ENCODE results near the gene SLC28A1. TPM values are rescaled to one million over a fixed set of nuclear protein-coding genes. Genes with fewer than 3 reads are reported as not detected.

SLC28A1 gene
- total RNA-seq, 8 experiments from 2014 or later = 0.05 to 0.14 (median 0.14) TPM; not detected in 5

GRCh38 chr15:84910928-84911623 lies 26.6 kb downstream of the SLC28A1 start:
- no peak overlapping the region for H3K27ac ChIP-seq
- peaks cover 10 to 11% of the 10 kb centered on the region in 2 donors for H3K4me1 ChIP-seq (replicated peaks in 1 of 2)
- in situ Hi-C loops (cut with MboI; ENCODE audit: low pct_unique_long_range_greater_than_20kb in 2 of 9, low sequenced_read_pairs in 9 of 9, unreplicated experiment in 9 of 9) = no loop called here
- 60 to 100% (median 87%) methylated on average over 1 to 12 of the region's 17 CpGs; no CpG with 5 or more reads in 2 of the 10 experiments for WGBS, 10 experiments
- no peak overlapping the region for H3K4me3 ChIP-seq
- no peak for ATAC-seq (replicated peaks in 6 of 8)

GRCh38 chr15:84911879-84912660 lies 27.6 kb downstream of the SLC28A1 start:
- no peak overlapping the region for H3K4me3 ChIP-seq

GRCh38 chr15:84913360-84913723 lies 28.9 kb downstream of the SLC28A1 start:
- Histone ChIP-seq H3K4me1 (replicated peaks in 1 of 2) (peaks cover 10 to 11% of the 10 kb centered on the region in 2 donors), H3K4me3 (no peak overlapping the region), H3K27ac (no peak overlapping the region)
- in situ Hi-C loops (cut with MboI; ENCODE audit: low pct_unique_long_range_greater_than_20kb in 2 of 9, low sequenced_read_pairs in 9 of 9, unreplicated experiment in 9 of 9) = no loop called here
- WGBS, 10 experiments = 17 to 100% (median 50%) methylated on average over 1 of the region's 2 CpGs; no CpG with 5 or more reads in 4 of the 10 experiments
- no peak for ATAC-seq (replicated peaks in 6 of 8)

More at GRCh38 chr15:84911879-84912660, 27.6 kb downstream of the SLC28A1 start:
- ATAC-seq (replicated peaks in 6 of 8) = peak in 3 of 8 experiments; percentile 43 to 79 (median 72)
- 35 to 89% (median 72%) methylated on average over 1 to 6 of the region's 6 CpGs for WGBS, 10 experiments
- in situ Hi-C loops (cut with MboI; ENCODE audit: low pct_unique_long_range_greater_than_20kb in 2 of 9, low sequenced_read_pairs in 9 of 9, unreplicated experiment in 9 of 9) = no loop called here
- peaks cover 10 to 11% of the 10 kb centered on the region in 2 donors for H3K4me1 ChIP-seq (replicated peaks in 1 of 2)
- H3K27ac ChIP-seq = no peak overlapping the region

GRCh38 chr15:84914351-84914750 lies 29.9 kb downstream of the SLC28A1 start:
- 63 to 75% methylated on average over 2 to 5 of the region's 5 CpGs; no CpG with 5 or more reads in 8 of the 10 experiments for WGBS, 10 experiments
- ATAC-seq (replicated peaks in 6 of 8) = peak in 5 of 8 experiments; percentile 1 to 6 (median 2)
- H3K4me3 ChIP-seq = no peak overlapping the region
- in situ Hi-C loops (cut with MboI; ENCODE audit: low pct_unique_long_range_greater_than_20kb in 2 of 9, low sequenced_read_pairs in 9 of 9, unreplicated experiment in 9 of 9) = no loop called here
- peaks cover 10 to 11% of the 10 kb centered on the region in 2 donors for H3K4me1 ChIP-seq (replicated peaks in 1 of 2)
- peak overlapping the region; percentile 16 to 75 for H3K27ac ChIP-seq

- in situ Hi-C loops (cut with MboI; ENCODE audit: low pct_unique_long_range_greater_than_20kb in 2 of 9, low sequenced_read_pairs in 9 of 9, unreplicated experiment in 9 of 9) = no loop called here
- ATAC-seq (replicated peaks in 6 of 8) = peak; percentile 72 to 100 (median 99)
- peak overlapping the region; percentile 16 to 75 for H3K27ac ChIP-seq
- no peak overlapping the region for H3K4me3 ChIP-seq
- WGBS, 10 experiments = 0 to 100% (median 69%) methylated on average over 1 to 6 of the region's 12 CpGs; no CpG with 5 or more reads in 2 of the 10 experiments
- H3K4me1 ChIP-seq (replicated peaks in 1 of 2) = peaks cover 10 to 11% of the 10 kb centered on the region in 2 donors
Measured at GRCh38 chr15:84914909-84915605, 30.6 kb downstream of the SLC28A1 start.

- in situ Hi-C loops (cut with MboI; ENCODE audit: low pct_unique_long_range_greater_than_20kb in 2 of 9, low sequenced_read_pairs in 9 of 9, unreplicated experiment in 9 of 9) = no loop called here
- Histone ChIP-seq H3K4me3 (no peak overlapping the region), H3K27ac (peak overlapping the region in 1 of 2 donors; percentile 75), H3K4me1 (replicated peaks in 1 of 2) (peaks cover 10 to 11% of the 10 kb centered on the region in 2 donors)
- 26 to 100% (median 76%) methylated on average over 1 to 3 of the region's 3 CpGs; no CpG with 5 or more reads in 2 of the 10 experiments for WGBS, 10 experiments
- ATAC-seq (replicated peaks in 6 of 8) = no peak
Measured at GRCh38 chr15:84915606-84915958, 31.1 kb downstream of the SLC28A1 start.

GRCh38 chr15:84917452-84917851 lies 33.0 kb downstream of the SLC28A1 start:
- 80 to 100% (median 80%) methylated on average over 1 of the region's 1 CpG; no CpG with 5 or more reads in 7 of the 10 experiments for WGBS, 10 experiments
- Histone ChIP-seq H3K4me3 (no peak overlapping the region), H3K27ac (no peak overlapping the region), H3K4me1 (replicated peaks in 1 of 2) (peaks cover 10 to 11% of the 10 kb centered on the region in 2 donors)
- in situ Hi-C loops (cut with MboI; ENCODE audit: low pct_unique_long_range_greater_than_20kb in 2 of 9, low sequenced_read_pairs in 9 of 9, unreplicated experiment in 9 of 9) = no loop called here
- ATAC-seq (replicated peaks in 6 of 8) = no peak

GRCh38 chr15:84919106-84919667 lies 34.7 kb downstream of the SLC28A1 start:
- no peak for ATAC-seq (replicated peaks in 6 of 8)
- 80 to 94% (median 85%) methylated on average over 1 to 2 of the region's 2 CpGs; no CpG with 5 or more reads in 1 of the 10 experiments for WGBS, 10 experiments
- no peak overlapping the region for H3K4me3 ChIP-seq
- H3K27ac ChIP-seq = no peak overlapping the region
- peaks cover 10 to 11% of the 10 kb centered on the region in 2 donors for H3K4me1 ChIP-seq (replicated peaks in 1 of 2)
- in situ Hi-C loops (cut with MboI; ENCODE audit: low pct_unique_long_range_greater_than_20kb in 2 of 9, low sequenced_read_pairs in 9 of 9, unreplicated experiment in 9 of 9) = no loop called here

GRCh38 chr15:84921121-84921520 lies 36.7 kb downstream of the SLC28A1 start:
- no peak overlapping the region for H3K4me3 ChIP-seq
- no peak overlapping the region for H3K27ac ChIP-seq
- H3K4me1 ChIP-seq (replicated peaks in 1 of 2) = no peaks in the 10 kb centered on the region
- no peak for ATAC-seq (replicated peaks in 6 of 8)
- in situ Hi-C loops (cut with MboI; ENCODE audit: low pct_unique_long_range_greater_than_20kb in 2 of 9, low sequenced_read_pairs in 9 of 9, unreplicated experiment in 9 of 9) = no loop called here
- WGBS, 10 experiments = 29 to 80% (median 63%) methylated on average over 1 to 2 of the region's 2 CpGs; no CpG with 5 or more reads in 2 of the 10 experiments

- Histone ChIP-seq H3K4me3 (no peak overlapping the region), H3K4me1 (replicated peaks in 1 of 2) (no peaks in the 10 kb centered on the region), H3K27ac (no peak overlapping the region)
- in situ Hi-C loops (cut with MboI; ENCODE audit: low pct_unique_long_range_greater_than_20kb in 2 of 9, low sequenced_read_pairs in 9 of 9, unreplicated experiment in 9 of 9) = no loop called here
- ATAC-seq (replicated peaks in 6 of 8) = no peak
- WGBS, 10 experiments = 40 to 91% (median 79%) methylated on average over 1 to 9 of the region's 13 CpGs; no CpG with 5 or more reads in 6 of the 10 experiments
Measured at GRCh38 chr15:84922530-84922929, 38.1 kb downstream of the SLC28A1 start.

- WGBS, 10 experiments = 50 to 100% (median 88%) methylated on average over 1 to 4 of the region's 4 CpGs; no CpG with 5 or more reads in 1 of the 10 experiments
- Histone ChIP-seq H3K27ac (no peak overlapping the region), H3K4me3 (no peak overlapping the region), H3K4me1 (replicated peaks in 1 of 2) (peaks cover 0 to 3% of the 10 kb centered on the region in 2 donors)
- ATAC-seq (replicated peaks in 6 of 8) = no peak
- in situ Hi-C loops (cut with MboI; ENCODE audit: low pct_unique_long_range_greater_than_20kb in 2 of 9, low sequenced_read_pairs in 9 of 9, unreplicated experiment in 9 of 9) = no loop called here
Measured at GRCh38 chr15:84924077-84924731, 39.7 kb downstream of the SLC28A1 start.
